Limb (tissue), 2 donors: ENCODE results near the gene SEMA6B.
"Not testable (repeated sequence)": the region's sequence is repeated elsewhere in the genome, so short reads cannot be mapped to it uniquely, and the experiment has no call there.

ENCODE experiments used
- DNase-seq, 2 donors: peaks; one replicate each; pipeline ENCODE4 v3.0.0-alpha.2; 2016; ENCODE audit errors: extremely low spot score in 2 of 2

SEMA6B gene

GRCh38 chr19:4559569-4559968 lies at the start of gene SEMA6B:
SEMA6B (minus strand) TSS chr19:4559684; CDS start chr19:4558457, 1,227 bp downstream.
- DNase-seq = no peak

- peak; percentile 45 to 78 for DNase-seq
Measured at GRCh38 chr19:4606921-4607678, 47.6 kb upstream of the SEMA6B start.

GRCh38 chr19:4606181-4606580 lies 46.7 kb upstream of the SEMA6B start:
- no peak for DNase-seq

GRCh38 chr19:4604912-4605311 lies 45.4 kb upstream of the SEMA6B start:
- DNase-seq = no peak

GRCh38 chr19:4602915-4603314 lies 43.4 kb upstream of the SEMA6B start:
- DNase-seq = no peak

- no peak for DNase-seq
Measured at GRCh38 chr19:4602173-4602788, 42.8 kb upstream of the SEMA6B start.

GRCh38 chr19:4600893-4601292 lies 41.4 kb upstream of the SEMA6B start:
- no peak for DNase-seq

GRCh38 chr19:4600082-4600481 lies 40.6 kb upstream of the SEMA6B start:
- no peak for DNase-seq

GRCh38 chr19:4598712-4599111 lies 39.2 kb upstream of the SEMA6B start:
- no peak for DNase-seq

GRCh38 chr19:4597975-4598671 lies 38.6 kb upstream of the SEMA6B start:
- peak; percentile 45 to 82 for DNase-seq

GRCh38 chr19:4597278-4597974 lies 37.9 kb upstream of the SEMA6B start:
- DNase-seq = no peak

GRCh38 chr19:4596033-4596904 lies 36.8 kb upstream of the SEMA6B start:
- no peak for DNase-seq

GRCh38 chr19:4595158-4595557 lies 35.7 kb upstream of the SEMA6B start:
- not testable (repeated sequence) for DNase-seq

GRCh38 chr19:4594201-4594600 lies 34.7 kb upstream of the SEMA6B start:
- no peak for DNase-seq

GRCh38 chr19:4593409-4593851 lies 33.9 kb upstream of the SEMA6B start:
- DNase-seq = no peak

GRCh38 chr19:4592445-4592844 lies 33.0 kb upstream of the SEMA6B start:
- no peak for DNase-seq

GRCh38 chr19:4591320-4591719 lies 31.8 kb upstream of the SEMA6B start:
- DNase-seq = no peak

GRCh38 chr19:4590559-4590958 lies 31.1 kb upstream of the SEMA6B start:
- no peak for DNase-seq

GRCh38 chr19:4589579-4590410 lies 30.3 kb upstream of the SEMA6B start:
- DNase-seq = no peak

- DNase-seq = no peak
Measured at GRCh38 chr19:4588291-4588761, 28.8 kb upstream of the SEMA6B start.
